HG02852 (cell line): Measurements from ENCODE around the gene RUBCN.
"Not testable (repeated sequence)": the region's sequence is repeated elsewhere in the genome, so short reads cannot be mapped to it uniquely, and the experiment has no call there.

ENCODE experiments used
- ATAC-seq: cut with Tn5 transposase; IDR thresholded peaks from one replicate; pipeline ENCODE4 v1.9.1; 2021; ENCODE audit warnings: mild to moderate bottlenecking, moderate library complexity; ENCODE audit not compliant: unreplicated experiment

The RUBCN gene

DNA sequence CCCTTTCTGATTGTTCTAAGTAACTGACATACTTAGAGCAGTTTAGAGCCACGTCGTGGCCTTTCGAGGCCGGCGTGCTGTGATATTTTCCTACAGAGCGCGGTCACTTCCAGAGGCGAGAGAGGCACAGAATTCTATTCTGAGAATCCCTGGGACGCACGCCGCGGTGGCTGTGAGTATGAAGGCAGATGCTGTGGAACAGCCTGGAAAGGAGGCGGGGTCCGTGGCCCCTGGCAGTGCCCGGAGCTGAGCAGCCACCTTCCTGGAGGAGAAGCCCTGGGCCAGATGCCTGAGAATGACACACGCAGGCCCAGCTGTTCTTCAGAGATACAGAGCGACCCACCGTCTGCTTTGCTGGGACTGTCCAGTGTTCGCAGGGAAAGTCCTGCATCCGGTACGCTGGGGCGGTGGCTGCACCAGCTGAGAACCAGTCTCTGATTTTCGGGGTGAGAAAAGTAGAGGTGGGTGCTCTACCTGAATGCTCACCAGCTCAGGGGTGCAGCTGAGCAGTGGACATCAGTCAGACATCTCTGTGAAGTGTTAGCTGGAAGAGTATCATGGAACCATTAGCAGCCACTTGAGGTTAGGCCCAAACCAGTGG is 75.4 kb downstream of the RUBCN start:
- ATAC-seq = not testable (repeated sequence)

DNA sequence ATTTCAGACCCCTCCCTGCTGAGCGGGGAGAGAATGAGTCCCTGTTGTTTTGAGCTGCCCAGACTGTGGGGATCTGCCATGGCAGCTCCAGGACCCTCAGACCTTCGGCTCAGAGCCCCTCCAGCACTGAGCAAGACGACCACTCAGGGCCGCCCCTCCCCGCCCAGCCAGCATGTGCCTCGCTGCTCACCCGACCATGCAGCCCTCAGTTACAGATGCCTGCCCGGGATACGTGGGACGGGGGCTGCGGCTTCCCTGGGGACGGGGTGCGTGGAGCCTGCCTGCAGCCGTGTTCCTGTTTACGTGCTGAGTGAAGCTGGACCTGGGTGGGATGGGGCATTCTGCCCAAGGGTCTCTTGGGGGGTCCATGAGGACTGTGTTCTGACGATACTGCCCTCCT is 77.0 kb downstream of the RUBCN start:
- not testable (repeated sequence) for ATAC-seq

DNA sequence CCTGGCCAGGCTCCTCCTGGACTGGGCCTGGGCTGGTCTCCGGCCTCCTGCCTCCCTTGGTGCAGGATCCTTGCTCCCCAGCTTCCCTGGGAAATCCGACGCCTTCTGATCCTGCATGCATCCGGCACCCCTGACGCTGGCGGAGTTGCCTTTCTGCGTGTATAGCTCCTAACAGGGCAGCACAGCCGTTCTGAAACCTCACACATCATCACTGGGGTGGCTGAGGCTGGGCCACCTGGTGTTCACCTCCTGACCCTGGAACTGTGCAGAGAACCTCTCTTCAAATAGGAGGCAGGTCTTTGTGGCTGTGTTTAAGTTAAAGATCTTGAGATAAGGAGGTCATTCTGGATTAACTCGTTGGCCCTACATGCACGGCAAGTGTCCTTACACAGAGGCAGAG is 77.6 kb downstream of the RUBCN start:
- ATAC-seq = peak; percentile 58

DNA sequence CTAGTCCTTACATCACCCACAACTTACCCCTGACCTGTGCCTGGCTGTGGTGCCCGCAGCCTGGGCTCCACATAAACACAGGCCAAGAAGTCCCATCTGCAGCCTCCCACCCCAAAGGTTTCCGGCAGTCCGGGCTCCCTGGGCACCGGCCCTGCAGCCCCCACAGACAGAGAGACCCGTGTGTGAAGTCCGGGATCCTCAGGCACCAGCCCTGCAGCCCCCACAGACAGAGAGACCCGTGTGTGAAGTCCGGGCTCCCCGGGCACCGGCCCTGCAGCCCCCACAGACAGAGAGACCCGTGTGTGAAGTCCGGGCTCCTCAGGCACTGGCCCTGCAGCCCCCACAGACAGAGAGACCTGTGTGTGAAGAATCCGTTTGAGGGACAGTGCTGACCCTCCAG is 78.0 kb downstream of the RUBCN start:
- not testable (repeated sequence) for ATAC-seq

DNA sequence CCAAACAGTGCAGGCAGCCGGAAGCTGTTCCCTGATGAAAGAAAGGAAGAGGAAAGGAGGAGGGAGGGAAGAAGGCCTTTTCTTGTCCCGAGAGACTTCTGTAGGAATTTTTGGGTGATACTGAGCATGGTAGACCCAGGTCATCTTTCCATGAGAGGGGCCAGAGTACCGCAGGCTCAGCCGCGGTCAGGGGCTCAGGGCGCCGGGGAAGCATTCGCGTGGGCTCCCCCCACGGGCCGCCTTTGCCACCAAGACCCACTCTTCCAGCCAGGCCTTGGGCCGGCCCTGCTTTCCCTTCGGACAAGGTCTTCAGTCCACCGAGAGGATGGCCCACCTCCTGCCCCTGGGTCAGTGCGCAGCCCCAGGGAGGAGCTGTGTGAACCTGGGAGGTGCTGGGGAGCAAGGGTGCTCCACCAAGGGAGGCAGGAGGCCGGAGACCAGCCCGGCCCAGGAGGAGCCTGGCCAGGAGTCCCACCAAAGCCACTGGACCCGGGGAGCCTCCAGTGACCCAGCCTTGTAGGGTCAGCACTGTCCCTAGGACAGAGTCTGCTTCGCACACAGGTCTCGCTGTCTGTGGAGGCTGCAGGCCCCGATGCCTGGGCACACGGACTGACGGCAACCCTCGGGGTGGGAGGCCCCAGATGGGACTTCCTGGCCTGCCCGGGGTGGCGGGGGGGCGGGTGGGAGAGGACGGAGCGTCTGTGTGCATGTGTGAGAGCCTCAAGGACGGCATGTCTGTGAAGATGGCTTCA is 79.0 kb downstream of the RUBCN start:
- not testable (repeated sequence) for ATAC-seq

DNA sequence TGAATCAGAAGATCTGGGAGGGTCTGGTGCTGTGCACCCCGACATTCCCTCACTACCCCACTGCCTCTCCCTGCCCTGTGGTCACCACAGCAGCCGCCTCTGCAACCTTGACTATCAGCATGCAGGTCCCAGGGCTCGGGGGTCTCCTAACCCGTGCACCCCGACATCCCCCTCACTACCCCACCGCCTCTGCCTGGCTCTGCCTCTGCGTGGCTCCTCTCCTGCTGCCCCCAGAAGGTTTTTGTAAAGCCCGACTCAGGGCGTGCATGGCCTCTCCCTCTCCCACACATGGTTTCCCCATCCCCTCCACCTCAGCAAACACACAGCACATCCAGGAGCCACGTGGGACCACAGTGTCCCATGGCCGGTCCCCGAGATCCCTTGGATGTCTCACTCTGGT is 79.7 kb downstream of the RUBCN start:
- ATAC-seq = not testable (repeated sequence)

DNA sequence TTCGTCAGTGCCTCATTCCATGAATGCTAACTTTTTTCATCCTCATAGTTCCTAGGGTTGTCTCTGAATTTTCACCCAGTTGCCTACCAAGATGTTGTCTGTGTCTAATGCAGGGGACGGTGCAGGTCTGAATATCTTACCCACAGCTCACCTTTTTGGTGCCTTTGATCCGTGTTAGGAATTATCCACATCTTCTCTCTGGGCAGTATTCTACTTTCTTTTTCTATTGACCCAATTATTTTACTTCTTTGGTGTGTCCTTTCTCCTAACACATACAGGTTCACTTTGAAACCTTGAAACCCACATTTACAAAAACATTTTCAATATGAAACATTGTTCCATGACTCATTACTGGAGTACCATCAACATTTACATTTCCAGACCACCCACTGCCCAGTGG is 80.6 kb downstream of the RUBCN start:
- ATAC-seq = not testable (repeated sequence)

DNA sequence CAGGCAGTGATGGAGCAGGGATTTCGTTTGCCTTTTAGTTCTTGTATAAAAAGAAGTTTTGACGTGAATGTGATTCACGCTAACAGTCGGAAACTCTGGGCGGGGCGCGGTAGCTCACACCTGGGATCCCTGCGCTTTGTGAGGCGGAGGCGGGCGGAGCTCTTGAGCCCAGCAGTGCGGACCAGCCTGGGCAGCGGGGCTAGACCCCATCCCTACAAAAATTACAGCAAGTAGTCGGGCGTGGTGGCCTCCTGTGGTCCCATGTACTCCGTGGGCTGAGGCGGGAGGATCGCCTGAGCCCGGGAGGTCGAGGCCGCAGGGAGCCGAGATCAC is 81.7 kb downstream of the RUBCN start:
- peak; percentile 22 for ATAC-seq

DNA sequence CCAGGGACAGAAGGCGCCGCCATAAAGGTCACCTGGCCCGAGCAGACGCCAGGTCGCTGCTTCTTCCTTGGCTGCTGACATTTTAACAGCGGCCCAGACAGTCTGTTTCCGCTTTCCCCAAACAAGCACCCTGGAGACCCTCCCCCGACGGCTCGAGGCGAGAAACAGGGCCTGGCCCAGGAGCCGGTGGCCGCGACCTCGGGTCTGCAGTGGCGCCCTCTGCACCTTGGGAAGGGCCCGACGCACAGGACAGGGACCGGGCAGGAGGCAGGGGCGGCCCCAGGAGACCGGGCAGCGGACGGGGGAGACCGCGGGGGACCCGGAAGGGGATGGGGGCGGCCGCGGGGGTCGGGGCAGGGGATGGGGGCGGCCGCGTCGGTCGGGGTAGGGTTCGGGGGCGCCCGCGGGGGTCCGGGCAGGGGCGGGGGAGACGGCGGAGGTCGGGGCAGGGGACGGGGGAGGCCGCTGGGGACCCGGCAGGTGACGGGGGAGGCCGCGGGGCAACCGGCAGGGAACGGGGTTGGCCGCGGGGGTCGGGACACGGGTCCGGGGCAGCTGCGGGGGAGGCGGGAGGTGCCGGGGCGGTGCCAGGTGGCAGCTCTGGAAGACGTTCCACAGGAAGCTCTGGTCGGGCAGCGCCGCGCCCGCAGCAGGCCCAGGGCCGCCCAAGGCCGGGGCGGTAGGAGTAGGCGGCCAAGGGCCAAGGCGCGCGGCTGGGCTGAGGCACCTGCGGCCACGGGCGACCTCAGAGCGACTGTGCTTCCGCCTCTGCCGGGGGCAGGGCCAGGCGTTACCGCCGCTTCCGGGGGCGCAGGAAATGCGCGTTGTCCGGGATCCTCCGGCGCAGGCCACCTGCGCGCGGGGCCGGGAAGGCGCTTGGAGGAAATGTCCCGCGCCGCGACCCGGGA is 82.4 kb downstream of the RUBCN start:
- ATAC-seq = peak; percentile 90

DNA sequence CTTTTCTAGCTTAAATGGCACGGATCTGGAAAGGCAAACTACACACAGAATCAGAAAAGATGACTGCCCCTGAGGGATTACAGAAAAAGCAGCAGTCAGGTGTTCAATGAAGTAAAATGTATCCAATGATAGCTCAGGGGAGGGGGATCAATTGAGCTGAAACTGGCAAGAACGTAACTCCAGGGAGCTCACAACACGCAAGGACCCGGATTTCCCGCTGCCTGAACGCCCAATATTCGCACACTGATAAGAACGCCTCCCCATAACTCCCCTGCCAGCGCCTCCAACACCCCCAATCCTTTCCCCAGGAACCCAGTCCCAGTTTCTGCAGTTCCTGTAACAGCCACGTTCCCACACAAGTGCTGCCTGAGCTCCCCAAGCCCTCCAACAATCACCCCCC is 83.8 kb downstream of the RUBCN start:
- ATAC-seq = not testable (repeated sequence)

DNA sequence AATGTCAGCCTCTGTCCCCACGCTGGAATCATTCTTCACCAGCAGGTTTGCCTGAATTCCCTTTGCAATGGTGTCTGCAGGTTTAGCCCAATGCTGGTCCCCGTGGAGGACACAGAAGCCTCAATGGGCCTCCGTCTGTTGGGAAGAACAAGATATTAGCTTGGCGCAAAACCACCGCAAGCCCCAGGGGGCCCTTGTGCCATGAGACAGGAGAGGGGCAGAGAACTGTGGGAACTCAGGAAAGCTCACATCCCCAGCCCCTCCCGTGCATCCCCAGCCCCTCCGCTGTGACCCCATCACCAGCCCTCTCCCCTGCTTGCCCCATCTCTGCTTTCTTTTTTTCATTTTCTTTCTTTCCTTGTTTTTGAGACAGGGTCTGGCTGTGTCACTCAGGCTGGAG is 89.1 kb downstream of the RUBCN start:
- ATAC-seq = not testable (repeated sequence)

DNA sequence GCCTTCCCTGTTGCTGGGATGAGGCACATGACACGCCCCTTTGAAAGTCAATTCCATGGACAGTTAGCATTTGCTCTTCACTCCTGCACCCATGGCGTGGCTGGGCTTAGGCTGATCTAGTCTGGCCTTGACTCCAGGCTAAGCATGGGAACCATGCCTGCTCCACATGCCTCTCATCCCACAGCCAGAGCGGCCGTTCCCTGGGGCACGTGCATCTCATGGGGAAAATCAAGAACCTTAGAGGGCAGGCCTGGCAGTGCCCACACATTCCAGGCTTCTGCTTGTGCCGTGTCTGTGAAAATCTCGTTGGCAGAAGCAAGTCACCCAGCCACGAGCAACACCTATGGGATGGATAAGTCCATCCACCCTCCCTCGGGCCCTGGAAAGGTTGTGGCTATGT is 89.5 kb downstream of the RUBCN start:
- ATAC-seq = not testable (repeated sequence)

DNA sequence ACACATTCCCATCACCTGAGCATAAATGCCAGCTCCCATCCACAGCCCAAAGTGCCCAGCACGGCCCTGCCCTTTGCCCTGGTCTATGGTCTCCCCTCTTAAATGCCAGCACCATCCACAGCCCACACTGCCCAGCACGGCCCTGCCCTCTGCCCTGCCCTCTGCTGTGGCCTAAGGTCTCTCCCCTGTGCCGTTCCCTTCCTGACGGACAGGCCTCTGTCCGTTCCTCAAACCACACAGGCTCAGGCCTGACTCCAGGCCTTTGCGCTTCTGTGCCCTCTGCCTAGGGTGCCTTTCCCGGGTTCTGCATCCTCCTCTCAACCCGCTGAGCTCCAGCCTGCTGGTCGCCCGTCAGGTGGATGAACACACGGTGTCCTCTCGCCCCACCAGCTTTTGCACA is 90.4 kb downstream of the RUBCN start:
- ATAC-seq = not testable (repeated sequence)

DNA sequence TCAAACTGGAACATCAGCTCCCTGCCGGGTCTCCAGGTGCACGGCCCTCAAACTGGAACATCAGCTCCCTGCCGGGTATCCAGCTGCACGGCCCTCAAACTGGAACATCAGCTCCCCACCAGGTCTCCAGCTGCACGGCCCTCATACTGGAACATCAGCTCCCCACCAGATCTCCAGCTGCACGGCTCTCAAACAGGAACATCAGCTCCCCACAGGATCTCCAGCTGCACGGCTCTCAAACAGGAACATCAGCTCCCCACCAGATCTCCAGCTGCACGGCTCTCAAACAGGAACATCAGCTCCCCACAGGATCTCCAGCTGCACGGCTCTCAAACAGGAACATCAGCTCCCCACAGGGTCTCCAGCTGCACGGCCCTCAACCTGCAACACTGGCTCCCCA is 99.1 kb downstream of the RUBCN start:
- ATAC-seq = not testable (repeated sequence)

DNA sequence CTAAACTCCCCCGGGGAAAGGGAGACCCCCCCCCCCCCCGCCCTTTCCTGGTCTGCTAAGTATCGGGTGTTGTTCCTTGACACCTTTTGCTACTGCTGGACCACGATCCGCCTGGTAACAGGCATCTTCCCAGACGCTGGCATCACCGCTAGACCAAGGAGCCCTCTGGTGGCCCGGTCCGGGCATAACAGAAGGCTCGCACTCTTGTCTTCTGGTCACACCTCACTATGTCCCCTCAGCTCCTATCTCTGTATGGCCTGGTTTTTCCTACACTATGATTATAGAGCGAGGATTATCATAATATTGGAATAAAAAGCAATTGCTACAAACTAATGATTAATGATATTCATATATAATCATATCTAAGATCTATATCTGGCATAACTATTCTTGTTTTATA is 104.7 kb downstream of the RUBCN start:
- ATAC-seq = not testable (repeated sequence)

DNA sequence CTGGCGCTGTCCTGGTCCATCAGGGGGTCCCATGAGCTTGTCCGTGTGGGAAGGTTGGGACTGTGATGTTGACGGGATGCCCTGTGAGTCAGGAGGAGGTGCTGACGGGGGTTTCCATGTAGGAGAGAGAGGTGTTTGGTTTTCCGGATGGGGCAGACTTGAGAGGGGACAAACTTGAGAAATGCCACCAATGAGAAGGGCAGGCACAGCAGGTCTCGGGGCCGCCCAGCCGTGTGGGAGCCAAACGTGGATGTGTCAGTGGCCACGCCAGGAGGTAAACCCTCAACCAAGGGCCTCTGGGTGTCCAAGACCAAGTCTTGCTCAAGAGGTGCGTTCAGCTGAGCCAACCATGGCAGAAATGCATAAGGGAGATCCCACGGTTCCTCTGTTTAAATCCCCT is 105.9 kb downstream of the RUBCN start:
- ATAC-seq = not testable (repeated sequence)

DNA sequence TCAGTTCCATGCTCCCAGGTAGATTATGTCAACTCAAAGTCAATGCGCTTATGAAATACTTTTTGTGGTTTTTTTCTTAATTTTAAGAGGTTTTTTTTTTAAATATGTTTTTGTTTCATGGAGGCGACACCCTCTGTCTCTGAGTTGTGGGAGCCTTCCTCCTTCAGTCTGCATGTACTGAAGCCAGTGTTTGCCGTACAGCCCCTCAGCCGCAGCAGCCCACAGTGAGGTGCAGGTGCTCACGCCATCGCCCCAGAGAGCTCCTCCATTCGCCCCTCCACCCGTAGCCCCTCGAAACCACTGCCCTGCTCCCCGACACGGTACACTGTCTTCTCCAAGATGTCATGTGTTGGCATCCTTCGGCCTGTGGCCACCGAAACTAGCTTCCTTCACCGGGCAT is 107.4 kb downstream of the RUBCN start:
- not testable (repeated sequence) for ATAC-seq

DNA sequence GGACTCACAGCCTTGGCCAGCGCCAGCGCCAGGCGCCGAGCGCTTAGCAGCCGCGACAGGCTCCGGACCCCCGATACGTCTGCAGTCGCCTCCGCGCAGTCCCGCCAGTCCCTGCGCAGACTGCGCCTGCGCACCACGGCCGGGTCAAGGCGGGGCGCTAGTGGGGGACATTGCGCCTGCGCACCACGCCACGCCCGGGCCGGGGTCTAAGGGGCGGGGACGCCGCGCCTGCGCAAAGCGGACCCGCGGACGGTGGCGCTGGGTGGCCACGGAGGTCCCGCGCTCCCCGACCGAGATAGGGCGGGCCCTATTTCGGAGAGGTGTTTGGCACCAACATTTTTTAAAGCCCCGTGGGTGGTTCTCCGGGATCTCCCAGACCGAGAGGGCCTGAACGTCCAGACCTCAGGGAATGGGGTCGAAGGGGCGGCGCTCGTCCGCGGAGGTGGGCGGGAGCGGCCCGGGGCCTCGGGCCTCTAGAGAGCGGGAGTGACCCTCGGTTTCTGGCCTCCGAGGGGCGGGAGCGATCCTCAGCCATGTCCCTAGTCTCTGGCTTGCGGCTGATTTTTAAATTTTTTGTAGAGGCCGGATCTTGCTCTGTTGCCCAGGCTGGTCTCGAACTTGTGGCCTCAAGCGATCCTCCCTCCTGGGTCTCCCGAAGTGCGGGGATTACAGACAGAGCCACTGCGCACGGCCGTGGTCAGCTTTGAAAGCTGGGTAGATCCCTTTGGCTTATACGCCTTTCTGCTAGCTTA is 108.8 kb downstream of the RUBCN start:
- peak; percentile 83 for ATAC-seq

DNA sequence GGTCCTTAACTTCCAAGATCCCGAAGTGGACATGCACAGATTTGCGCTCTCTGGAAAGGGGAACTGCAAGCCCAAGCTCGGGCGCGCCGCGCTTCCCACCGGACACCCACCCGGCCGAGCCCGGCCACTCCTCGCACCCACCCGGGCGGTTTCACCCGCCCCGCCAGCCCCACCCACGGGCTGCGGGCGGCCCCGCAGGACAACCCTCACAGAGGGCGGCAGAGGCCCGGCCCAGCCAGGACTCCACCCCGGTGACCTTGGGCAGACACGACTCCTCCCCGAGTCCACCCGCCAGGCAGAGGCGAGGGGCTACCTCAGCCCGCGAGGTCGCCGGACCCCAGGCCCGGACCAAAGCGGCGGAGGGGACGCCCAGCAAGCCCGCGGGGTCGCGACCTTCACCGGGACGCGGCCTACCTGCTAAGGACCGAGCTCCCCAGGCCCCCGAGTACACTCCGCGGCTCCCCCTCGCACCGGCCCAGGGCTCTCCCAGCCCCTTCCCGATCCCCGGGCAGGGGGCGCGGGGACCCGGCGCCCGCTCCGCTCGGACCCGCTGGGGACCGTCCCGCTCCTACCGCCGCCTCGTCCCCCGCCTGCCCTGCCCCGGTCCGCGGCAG is 109.4 kb downstream of the RUBCN start:
- ATAC-seq = peak; percentile 37

DNA sequence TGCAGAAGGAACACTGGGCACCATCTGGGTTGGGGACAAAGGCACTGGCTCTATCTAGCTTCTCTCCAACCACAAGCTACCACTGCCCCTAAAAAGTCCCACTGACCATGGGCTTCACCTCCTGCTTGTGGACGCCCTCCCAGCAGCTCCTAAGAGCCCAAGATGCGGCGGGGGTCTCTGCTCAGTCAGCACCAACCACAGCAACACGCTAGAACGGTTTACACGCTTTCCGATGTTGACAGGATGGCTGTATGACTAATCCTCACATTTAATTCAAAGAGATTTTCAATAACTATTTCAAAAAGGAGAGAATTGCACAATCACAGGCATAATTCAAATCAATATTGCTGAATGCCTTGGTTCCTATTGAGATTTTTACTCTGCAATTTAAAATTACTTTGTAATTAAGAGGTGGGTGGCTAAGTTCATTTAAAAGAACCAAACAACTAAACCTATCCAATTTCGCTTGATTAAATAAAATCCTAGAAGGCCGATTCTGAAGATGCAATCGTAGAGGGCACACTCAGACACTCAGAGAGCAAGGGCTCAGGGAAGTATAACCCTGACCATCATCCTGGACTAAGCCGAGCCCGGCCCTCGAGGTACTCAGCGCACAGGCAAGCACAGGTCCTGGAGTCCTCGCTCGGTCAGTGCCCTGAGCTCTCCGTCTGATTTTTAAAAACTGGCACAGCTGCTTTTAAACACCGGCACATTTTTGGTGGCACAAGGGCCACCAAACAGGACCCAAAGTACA is 110.1 kb downstream of the RUBCN start:
- peak; percentile 5 for ATAC-seq
